Transverse colon (tissue), 4 donors: ENCODE results near the gene BPHL. TPM values are rescaled to one million over a fixed set of nuclear protein-coding genes. Genes with fewer than 3 reads are reported as not detected.

ENCODE experiments used
- DNase-seq: peaks from one replicate; pipeline ENCODE4 v3.0.0-alpha.2; 2019
- H3K27ac ChIP-seq, 4 donors: fragments of 200-600 bp; sonication (generic); 2 replicates each; pipeline ENCODE4 v1.5.1; 2016 to 2018; ENCODE audit warnings: inconsistent platforms in 4 of 4
- H3K27me3 ChIP-seq: fragments of 200-600 bp; sonication (generic); 2 replicates; pipeline ENCODE4 v1.5.1; 2017; ENCODE audit warnings: inconsistent platforms
- H3K36me3 ChIP-seq, 4 donors: fragments of 200-600 bp; sonication (generic); 2 replicates each; pipeline ENCODE4 v1.5.1; 2017 to 2019; ENCODE audit warnings: inconsistent platforms in 4 of 4
- H3K4me1 ChIP-seq, 4 donors: fragments of 200-600 bp; sonication (generic); 2 replicates each; pipeline ENCODE4 v1.5.1; 2017 to 2020; ENCODE audit warnings: inconsistent platforms in 4 of 4
- H3K4me3 ChIP-seq, 4 donors: fragments of 200-600 bp; sonication (generic); 1 replicate in 1 of 4; 2 replicates in 3 of 4; pipeline versions ENCODE4 v1.5.1 to v1.6.1; 2017 to 2019; ENCODE audit warnings: inconsistent platforms in 4 of 4
- H3K9me3 ChIP-seq, 2 donors: fragments of 200-600 bp; sonication (generic); 2 replicates each; pipeline ENCODE4 v1.5.1; 2017 to 2019; ENCODE audit warnings: inconsistent platforms in 2 of 2
- EP300 ChIP-seq: sonication (generic); formaldehyde crosslinking; IDR thresholded peaks from one replicate; pipeline ENCODE4 v1.6.1; 2017; ENCODE audit warnings: antibody characterized with exemption, low read depth
- POLR2A ChIP-seq: fragments of 450-650 bp; IDR thresholded peaks from one replicate; pipeline ENCODE4 v1.6.1; 2016; ENCODE audit warnings: antibody characterized with exemption, mild to moderate bottlenecking, moderate library complexity
- POLR2AphosphoS5 ChIP-seq, 3 donors: sonication (generic); formaldehyde crosslinking; IDR thresholded peaks; one replicate each; pipeline ENCODE4 v1.6.1; 2016; ENCODE audit warnings: antibody characterized with exemption in 3 of 3
- WGBS, 2 donors: methylation state at CpG; one replicate each; pipeline ENCODE4 v1.1.5; 2018; ENCODE audit warnings: low coverage in 1 of 2; 5-methylcytosine and 5-hydroxymethylcytosine counted together
- in situ Hi-C, 4 donors: fragments of 200-750 bp; cut with MboI; loops; one replicate each; pipeline versions ENCODE4 v1.15.0 to v1.15.1; 2017; ENCODE audit warnings: low sequenced_read_pairs in 3 of 4, low pct_ligation_motif_present in 1 of 4, low pct_unique_long_range_greater_than_20kb in 1 of 4
- intact Hi-C: fragments of 100-400 bp; cut with DNase I; formaldehyde crosslinking; loops from one replicate; pipeline ENCODE4 v1.15.1; 2023; ENCODE audit warnings: low total_unique reads
- small RNA-seq, 4 donors: library from RNA; depleted of rRNA; stranded (forward); fragments of <200 nt; gene quantifications; one replicate each; pipeline ENCODE3, GENCODE V24; 2016
- total RNA-seq, 4 donors: library from RNA; depleted of rRNA; stranded (reverse); fragments of >200 nt; gene quantifications; one replicate each; pipeline ENCODE4 v1.1.0, GENCODE V29; 2016
- TF ChIP-seq, protein P1 (sequence below), 5 experiments: fragments of 200-600 bp in 3 of 5; fragments of 450-650 bp in 2 of 5; sonication (generic) in 3 of 5; IDR thresholded peaks; 1 replicate in 2 of 5; 2 replicates in 3 of 5; pipeline ENCODE4 v1.5.1; 2016 to 2017; ENCODE audit warnings: antibody characterized with exemption in 5 of 5, inconsistent platforms in 3 of 5, mild to moderate bottlenecking in 2 of 5, moderate library complexity in 1 of 5

Gene BPHL
- total RNA-seq, 4 donors from 2014 or later, result 16.1 to 32.5 (median 21.2) TPM

DNA sequence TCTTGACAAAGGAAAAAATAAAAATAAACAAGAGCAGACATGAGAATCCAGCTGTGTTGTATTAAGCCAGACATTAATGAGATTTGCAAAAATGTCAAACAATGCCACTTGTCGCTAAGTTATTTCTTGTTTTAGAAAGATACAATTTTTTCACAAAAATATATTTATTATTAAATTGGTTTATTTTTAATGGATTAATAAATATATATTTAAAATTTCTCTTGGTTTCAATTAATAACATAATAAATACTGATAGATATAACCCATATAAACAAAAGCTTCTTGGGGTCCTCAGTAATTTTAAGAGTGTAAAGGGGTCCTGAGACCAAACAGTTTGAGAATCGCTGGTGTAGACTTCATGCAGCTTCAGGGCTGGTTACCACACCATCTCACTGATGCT lies 82.9 kb downstream of the BPHL start:
- Histone ChIP-seq H3K36me3 (no peaks in the 10 kb centered on the region), H3K4me3 (no peak overlapping the region), H3K27me3 (no peaks in the 10 kb centered on the region), H3K4me1 (no peaks in the 10 kb centered on the region), H3K27ac (no peak overlapping the region), H3K9me3 (no peaks in the 10 kb centered on the region)
- intact Hi-C loops (loop anchor here (5.0 kb wide), 1 partner anchor 419 kb away; no protein-coding TSS in a partner anchor), in situ Hi-C loops (no loop called here)
- DNase-seq, result no peak
- WGBS, 2 donors, result 71 to 90% methylated on average over 2 of the region's 2 CpGs
- TF ChIP-seq POLR2AphosphoS5 (IDR thresholded peaks at IDR 0.05), result no peak
- TF ChIP-seq, protein P1, sequence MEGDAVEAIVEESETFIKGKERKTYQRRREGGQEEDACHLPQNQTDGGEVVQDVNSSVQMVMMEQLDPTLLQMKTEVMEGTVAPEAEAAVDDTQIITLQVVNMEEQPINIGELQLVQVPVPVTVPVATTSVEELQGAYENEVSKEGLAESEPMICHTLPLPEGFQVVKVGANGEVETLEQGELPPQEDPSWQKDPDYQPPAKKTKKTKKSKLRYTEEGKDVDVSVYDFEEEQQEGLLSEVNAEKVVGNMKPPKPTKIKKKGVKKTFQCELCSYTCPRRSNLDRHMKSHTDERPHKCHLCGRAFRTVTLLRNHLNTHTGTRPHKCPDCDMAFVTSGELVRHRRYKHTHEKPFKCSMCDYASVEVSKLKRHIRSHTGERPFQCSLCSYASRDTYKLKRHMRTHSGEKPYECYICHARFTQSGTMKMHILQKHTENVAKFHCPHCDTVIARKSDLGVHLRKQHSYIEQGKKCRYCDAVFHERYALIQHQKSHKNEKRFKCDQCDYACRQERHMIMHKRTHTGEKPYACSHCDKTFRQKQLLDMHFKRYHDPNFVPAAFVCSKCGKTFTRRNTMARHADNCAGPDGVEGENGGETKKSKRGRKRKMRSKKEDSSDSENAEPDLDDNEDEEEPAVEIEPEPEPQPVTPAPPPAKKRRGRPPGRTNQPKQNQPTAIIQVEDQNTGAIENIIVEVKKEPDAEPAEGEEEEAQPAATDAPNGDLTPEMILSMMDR (IDR thresholded peaks at IDR 0.05), result no peak
- TF ChIP-seq POLR2A, result no peak
- TF ChIP-seq EP300, result no peak

Small RNA genes lying within 50 kb of the gene (small RNA-seq; reads per million reads assigned to genes)
- 0 reads per million in 4 donors for gene RNA5SP201

Other genes starting within 250 kb of the BPHL start
- 1 to 10 TPM; 1.4 to 8.7 (median 6.1) TPM for gene SERPINB9, start 215.4 kb upstream of the BPHL start, total RNA-seq
- 100 to 1,000 TPM; 134 to 276 (median 170) TPM for gene SERPINB6, start 147.1 kb upstream of the BPHL start, total RNA-seq
- gene NQO2, start 118.8 kb upstream of the BPHL start, total RNA-seq, result 1 to 10 TPM in 3 of 4 donors, under 1 TPM in 1; 1.00 to 9.7 (median 7.2) TPM
- gene RIPK1, start 50.2 kb upstream of the BPHL start, total RNA-seq, result 10 to 100 TPM; 12.1 to 46.0 (median 34.6) TPM
- gene TUBB2A, start 38.8 kb downstream of the BPHL start, total RNA-seq, result 10 to 100 TPM; 15.4 to 41.0 (median 29.4) TPM
- 10 to 100 TPM in 2 of 4 donors, 1 to 10 TPM in 2; 2.9 to 14.9 (median 9.4) TPM for gene TUBB2B, start 108.9 kb downstream of the BPHL start, total RNA-seq
- 10 to 100 TPM; 10.1 to 22.7 (median 16.7) TPM for gene PSMG4, start 140.2 kb downstream of the BPHL start, total RNA-seq